ENCODE results near the gene TECR. TPM values are rescaled to one million over a fixed set of nuclear protein-coding genes. Genes with fewer than 3 reads are reported as not detected.

TECR gene, protein sequence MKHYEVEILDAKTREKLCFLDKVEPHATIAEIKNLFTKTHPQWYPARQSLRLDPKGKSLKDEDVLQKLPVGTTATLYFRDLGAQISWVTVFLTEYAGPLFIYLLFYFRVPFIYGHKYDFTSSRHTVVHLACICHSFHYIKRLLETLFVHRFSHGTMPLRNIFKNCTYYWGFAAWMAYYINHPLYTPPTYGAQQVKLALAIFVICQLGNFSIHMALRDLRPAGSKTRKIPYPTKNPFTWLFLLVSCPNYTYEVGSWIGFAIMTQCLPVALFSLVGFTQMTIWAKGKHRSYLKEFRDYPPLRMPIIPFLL
- 100 to 1,000 TPM in 1 of 4 donors, 10 to 100 TPM in 3; 36.6 to 145 (median 69.3) TPM for total RNA-seq

DNA sequence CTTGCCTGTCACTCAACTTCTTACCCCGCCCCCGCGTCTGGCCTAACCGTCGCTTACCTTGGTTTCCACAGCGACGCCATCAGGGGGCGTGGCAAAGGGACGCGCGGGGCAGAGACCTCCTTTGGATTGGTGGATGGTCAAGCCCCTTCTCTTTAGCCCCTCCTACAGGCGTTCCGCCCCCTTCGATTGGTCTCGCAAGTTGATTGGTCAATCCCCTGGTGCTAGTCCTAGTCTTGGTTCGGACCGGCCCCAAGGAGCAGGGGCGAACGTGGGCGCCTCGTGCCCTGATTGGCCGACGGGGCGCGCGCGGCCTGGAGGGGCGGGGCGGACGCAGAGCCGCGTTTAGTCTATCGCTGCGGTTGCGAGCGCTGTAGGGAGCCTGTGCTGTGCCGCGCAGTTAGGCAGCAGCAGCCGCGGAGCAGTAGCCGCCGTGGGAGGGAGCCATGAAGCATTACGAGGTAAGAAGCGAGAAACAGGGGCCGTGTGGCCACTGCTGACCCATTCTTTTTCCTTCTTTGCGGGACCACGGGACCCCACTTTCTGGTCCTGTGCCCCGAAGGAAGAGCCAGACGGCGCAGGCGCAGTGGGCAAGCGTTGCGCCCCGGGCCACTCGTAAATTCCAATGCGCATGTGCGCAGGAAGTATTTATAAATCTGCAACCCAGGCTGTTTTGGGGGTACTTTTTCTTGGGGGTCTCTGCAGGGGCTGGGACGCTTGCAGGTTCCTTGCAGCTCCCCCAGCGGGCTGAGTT, at the start of gene TECR:
TECR (plus strand) TSS at position 341 of the 751 bp plus-strand sequence; CDS start at position 444, 103 bp downstream.
- Histone ChIP-seq H3K36me3 (no peaks in the 10 kb centered on the region), H3K9me3 (no peaks in the 10 kb centered on the region), H3K27ac (peak within 1 kb of the TSS; percentile 93 to 98 (median 96)), H3K4me1 (peaks cover 6 to 24% (median 14%) of the 10 kb centered on the region in 4 donors), H3K27me3 (no peaks in the 10 kb centered on the region), H3K4me3 (peak within 1 kb of the TSS; percentile 53 to 89 (median 76))
- TF ChIP-seq EP300 (IDR thresholded peaks at IDR 0.05; ENCODE audit: low read depth) (no peak), POLR2A (IDR thresholded peaks at IDR 0.05) (peak; percentile 99), POLR2AphosphoS5 (IDR thresholded peaks at IDR 0.05) (peak; percentile 96 to 99 (median 99))
- TF ChIP-seq, protein P1, sequence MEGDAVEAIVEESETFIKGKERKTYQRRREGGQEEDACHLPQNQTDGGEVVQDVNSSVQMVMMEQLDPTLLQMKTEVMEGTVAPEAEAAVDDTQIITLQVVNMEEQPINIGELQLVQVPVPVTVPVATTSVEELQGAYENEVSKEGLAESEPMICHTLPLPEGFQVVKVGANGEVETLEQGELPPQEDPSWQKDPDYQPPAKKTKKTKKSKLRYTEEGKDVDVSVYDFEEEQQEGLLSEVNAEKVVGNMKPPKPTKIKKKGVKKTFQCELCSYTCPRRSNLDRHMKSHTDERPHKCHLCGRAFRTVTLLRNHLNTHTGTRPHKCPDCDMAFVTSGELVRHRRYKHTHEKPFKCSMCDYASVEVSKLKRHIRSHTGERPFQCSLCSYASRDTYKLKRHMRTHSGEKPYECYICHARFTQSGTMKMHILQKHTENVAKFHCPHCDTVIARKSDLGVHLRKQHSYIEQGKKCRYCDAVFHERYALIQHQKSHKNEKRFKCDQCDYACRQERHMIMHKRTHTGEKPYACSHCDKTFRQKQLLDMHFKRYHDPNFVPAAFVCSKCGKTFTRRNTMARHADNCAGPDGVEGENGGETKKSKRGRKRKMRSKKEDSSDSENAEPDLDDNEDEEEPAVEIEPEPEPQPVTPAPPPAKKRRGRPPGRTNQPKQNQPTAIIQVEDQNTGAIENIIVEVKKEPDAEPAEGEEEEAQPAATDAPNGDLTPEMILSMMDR (IDR thresholded peaks at IDR 0.05), result no peak
- intact Hi-C loops (cut with DNase I; ENCODE audit: low total_unique reads), result no loop called here
- DNase-seq, result peak; percentile 100
- WGBS, 2 donors (ENCODE audit: low coverage in 1 of 2), result 1% methylated on average over 40 of the region's 59 CpGs; no CpG with 5 or more reads in 1 of the 2 donors
- in situ Hi-C loops (cut with MboI; ENCODE audit: low pct_ligation_motif_present in 1 of 4, low pct_unique_long_range_greater_than_20kb in 1 of 4, low sequenced_read_pairs in 3 of 4), result no loop called here

DNA sequence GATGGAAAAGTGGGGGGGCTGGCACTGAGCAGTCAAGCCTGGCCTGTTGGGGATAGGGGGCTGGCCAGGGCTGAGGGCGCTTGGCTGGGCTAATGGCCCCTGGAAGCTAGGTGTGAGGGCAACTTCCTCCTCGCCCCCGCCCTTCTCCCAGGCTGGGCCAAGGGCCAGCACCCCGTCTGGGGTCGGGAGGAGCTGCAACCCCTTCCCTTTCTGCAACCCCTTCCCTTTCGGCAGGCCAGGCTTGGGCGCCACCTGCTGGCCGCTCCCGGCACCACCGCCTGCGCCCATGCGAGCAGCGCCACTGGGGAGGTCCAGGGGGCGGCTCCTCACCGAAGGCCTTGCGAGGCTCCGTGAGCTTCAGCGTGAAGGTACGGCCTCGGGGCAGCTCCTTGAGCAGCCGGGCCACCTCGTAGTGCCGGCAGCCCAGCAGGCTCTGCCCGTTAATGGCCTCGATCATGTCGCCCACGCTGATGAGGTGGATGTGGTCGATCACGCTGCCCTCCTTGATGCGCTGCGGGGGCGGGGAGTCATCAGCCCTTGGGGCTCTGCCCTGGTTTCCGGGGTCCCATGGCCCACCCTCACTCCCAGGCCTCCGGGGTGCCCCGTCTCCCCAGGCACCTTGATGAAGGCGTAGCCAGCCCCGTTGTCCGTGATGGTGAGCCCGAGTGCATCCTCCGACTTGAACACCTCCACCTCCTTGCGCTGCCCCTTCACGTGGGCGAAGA, 49.3 kb upstream of the TECR start:
- no peaks in the 10 kb centered on the region for H3K9me3 ChIP-seq
- peaks cover 6 to 21% (median 9%) of the 10 kb centered on the region in 4 donors for H3K4me1 ChIP-seq
- no peak overlapping the region for H3K27ac ChIP-seq
- TF ChIP-seq POLR2AphosphoS5 (IDR thresholded peaks at IDR 0.05) (peak in 1 of 3 donors; percentile 24), POLR2A (IDR thresholded peaks at IDR 0.05) (no peak), EP300 (IDR thresholded peaks at IDR 0.05; ENCODE audit: low read depth) (no peak)
- TF ChIP-seq, protein P1 (IDR thresholded peaks at IDR 0.05), result peak; percentile 80 to 89 (median 83)
- in situ Hi-C loops (cut with MboI; ENCODE audit: low pct_ligation_motif_present in 1 of 4, low pct_unique_long_range_greater_than_20kb in 1 of 4, low sequenced_read_pairs in 3 of 4), result no loop called here
- H3K4me3 ChIP-seq, result no peak overlapping the region
- intact Hi-C loops (cut with DNase I; ENCODE audit: low total_unique reads), result loop anchor here (10.0 kb wide), 1 partner anchor 335 kb away; no protein-coding TSS in a partner anchor
- peaks cover 0 to 29% (median 0%) of the 10 kb centered on the region in 4 donors for H3K36me3 ChIP-seq
- H3K27me3 ChIP-seq, result peaks cover 5% of the 10 kb centered on the region
- WGBS, 2 donors (ENCODE audit: low coverage in 1 of 2), result 53 to 88% methylated on average over 3 to 38 of the region's 43 CpGs
- DNase-seq, result no peak

DNA sequence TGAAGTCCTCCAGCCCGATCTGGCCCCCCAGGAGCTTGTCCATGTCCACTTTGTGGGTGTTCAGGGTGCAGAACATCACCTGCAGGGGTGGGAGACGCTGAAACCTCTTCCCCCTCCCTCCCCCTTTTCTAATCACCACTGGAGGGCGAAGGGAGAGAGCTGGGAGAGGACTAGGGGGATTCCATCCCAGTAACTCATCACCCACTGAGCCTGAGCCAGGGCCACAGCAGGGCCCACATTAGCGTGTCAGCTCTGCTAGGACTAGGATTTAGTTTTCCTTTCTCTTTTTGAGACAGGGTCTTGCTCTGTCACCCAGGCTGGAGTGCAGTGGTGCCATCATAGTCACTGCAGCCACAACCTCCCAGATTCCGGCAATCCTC, 48.7 kb upstream of the TECR start:
- H3K4me3 ChIP-seq, result no peak overlapping the region
- TF ChIP-seq, protein P1 (IDR thresholded peaks at IDR 0.05), result no peak
- TF ChIP-seq EP300 (IDR thresholded peaks at IDR 0.05; ENCODE audit: low read depth), result no peak
- no peak for TF ChIP-seq POLR2A (IDR thresholded peaks at IDR 0.05)
- TF ChIP-seq POLR2AphosphoS5 (IDR thresholded peaks at IDR 0.05), result no peak
- peaks cover 0 to 29% (median 0%) of the 10 kb centered on the region in 4 donors for H3K36me3 ChIP-seq
- no peaks in the 10 kb centered on the region for H3K9me3 ChIP-seq
- in situ Hi-C loops (cut with MboI; ENCODE audit: low pct_ligation_motif_present in 1 of 4, low pct_unique_long_range_greater_than_20kb in 1 of 4, low sequenced_read_pairs in 3 of 4) (no loop called here), intact Hi-C loops (cut with DNase I; ENCODE audit: low total_unique reads) (no loop called here)
- H3K27me3 ChIP-seq, result no peaks in the 10 kb centered on the region
- no peak overlapping the region for H3K27ac ChIP-seq
- WGBS, 2 donors (ENCODE audit: low coverage in 1 of 2), result 82% methylated on average over 5 of the region's 5 CpGs; no CpG with 5 or more reads in 1 of the 2 donors
- H3K4me1 ChIP-seq, result peaks cover under 1 to 16% (median 4%) of the 10 kb centered on the region in 4 donors
- no peak for DNase-seq
